ENCODE measurements around the gene SLC17A9. TPM values are rescaled to one million over a fixed set of nuclear protein-coding genes. Genes with fewer than 3 reads are reported as not detected.

The SLC17A9 gene
- total and polyA plus RNA-seq, 2 experiments from 2014 or later = 32.0 to 39.3 TPM

- H2AFZ ChIP-seq = no peak overlapping the region
- 0 out of 2 replicates have a peak overlapping the region, but pooled peaks have one; percentile 39 for H3K27ac ChIP-seq (ENCODE audit: low read depth)
- peaks cover 79% of the 10 kb centered on the region for H3K36me3 ChIP-seq (ENCODE audit: insufficient read depth)
- TF ChIP-seq ZNF462 (CRISPR knock-in tag; IDR thresholded peaks at IDR 0.05) = no peak
- TF ChIP-seq ETS1 (IDR thresholded peaks at IDR 0.05) = no peak
- no peak for TF ChIP-seq ZNF114 (CRISPR knock-in tag; IDR thresholded peaks at IDR 0.05)
- no peak for TF ChIP-seq EZH2 (IDR thresholded peaks at IDR 0.05; ENCODE audit: low read depth, unreplicated experiment)
- no peak for TF ChIP-seq CTCF (conservative IDR thresholded peaks at IDR 0.05; ENCODE audit: low read depth in 2 of 2)
- no peak for TF ChIP-seq STAT1 (IDR thresholded peaks at IDR 0.05; ENCODE audit: unreplicated experiment)
- no peak for TF ChIP-seq CREB1 (CRISPR knock-in tag; IDR thresholded peaks at IDR 0.05; ENCODE audit: low read depth)
- TF ChIP-seq NANOG (IDR thresholded peaks at IDR 0.05; ENCODE audit: borderline replicate concordance) = no peak
- TF ChIP-seq POLR2AphosphoS5 (IDR thresholded peaks at IDR 0.05; ENCODE audit: low read depth) = no peak
- TF ChIP-seq ZNF331 (CRISPR knock-in tag; IDR thresholded peaks at IDR 0.05; ENCODE audit: low read depth) = no peak
- no peak for TF ChIP-seq EZH2phosphoT487 (IDR thresholded peaks at IDR 0.05; ENCODE audit: unreplicated experiment)
- TF ChIP-seq JUNB (IDR thresholded peaks at IDR 0.05; ENCODE audit: unreplicated experiment) = no peak
- TF ChIP-seq REST (IDR thresholded peaks at IDR 0.05; ENCODE audit: unreplicated experiment) = no peak
- H3K4me1 Mint-ChIP-seq = peaks cover 15% of the 10 kb centered on the region
- H3K27me3 Mint-ChIP-seq (ENCODE audit: insufficient read depth, low read depth, poor library complexity) = peaks cover 9% of the 10 kb centered on the region
- H3F3A ChIP-seq (replicated peaks; ENCODE audit: low read depth) = peaks cover 80% of the 10 kb centered on the region
- H3K9me3 Mint-ChIP-seq = no peaks in the 10 kb centered on the region
- peaks cover 96% of the 10 kb centered on the region for H3K79me2 ChIP-seq (replicated peaks; ENCODE audit: insufficient read depth)
- no peak overlapping the region; the same call in 1 of the 2 replicates for H3K27ac Mint-ChIP-seq
- peaks cover 81% of the 10 kb centered on the region for H4K20me1 ChIP-seq (replicated peaks; ENCODE audit: insufficient read depth)
- peaks cover 17% of the 10 kb centered on the region for H3K4me1 ChIP-seq (ENCODE audit: insufficient read depth)
- H3K36me3 Mint-ChIP-seq (ENCODE audit: low read depth) = peaks cover 81% of the 10 kb centered on the region
- H3K4me2 ChIP-seq = no peak overlapping the region
- H3K9me2 ChIP-seq (ENCODE audit: insufficient read depth) = no peaks in the 10 kb centered on the region
- H3K4me3 Mint-ChIP-seq = no peak overlapping the region
- no peaks in the 10 kb centered on the region for H3K27me3 ChIP-seq (ENCODE audit: insufficient read depth)
- H3K4me3 ChIP-seq = no peak overlapping the region
- DNase-seq (ENCODE audit: low spot score) (no peak), ATAC-seq (no peak)
Measured at GRCh38 chr20:62910217-62910766, 42.2 kb upstream of the SLC17A9 start.
